Measurements from ENCODE around the gene ATP7B.

ATP7B gene

DNA sequence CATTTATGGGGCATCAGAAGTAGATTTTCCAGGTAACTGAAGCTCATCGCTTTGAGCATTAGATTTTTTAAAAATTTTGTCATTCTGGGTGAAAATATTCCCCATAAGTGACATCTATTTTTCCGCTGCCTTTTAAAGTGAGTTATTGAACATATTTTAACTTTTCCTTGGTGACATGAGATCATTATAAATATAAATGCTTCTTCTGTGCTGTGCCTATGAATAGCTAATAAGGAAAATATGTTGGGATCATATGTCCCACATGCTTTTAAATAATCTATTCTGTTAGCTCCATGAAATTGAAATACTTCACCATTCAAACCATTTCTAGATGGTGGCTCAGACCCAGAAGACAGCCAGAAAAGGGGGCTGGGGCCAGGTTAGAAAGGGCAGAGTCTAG lies 14.1 kb downstream of the ATP7B start:
- TF ChIP-seq EGR1 (IDR thresholded peaks at IDR 0.05): no peak
- TF ChIP-seq FOXM1 (IDR thresholded peaks at IDR 0.05; ENCODE audit: borderline replicate concordance, low read depth): no peak
- TF ChIP-seq TAF1 (IDR thresholded peaks at IDR 0.05; ENCODE audit: low read depth): no peak
- no peak for TF ChIP-seq TEAD4 (IDR thresholded peaks at IDR 0.05)
- no peak for TF ChIP-seq NFIC (IDR thresholded peaks at IDR 0.05)
- TF ChIP-seq YY1 (IDR thresholded peaks at IDR 0.05; ENCODE audit: low read depth): no peak
- TF ChIP-seq, protein P1, sequence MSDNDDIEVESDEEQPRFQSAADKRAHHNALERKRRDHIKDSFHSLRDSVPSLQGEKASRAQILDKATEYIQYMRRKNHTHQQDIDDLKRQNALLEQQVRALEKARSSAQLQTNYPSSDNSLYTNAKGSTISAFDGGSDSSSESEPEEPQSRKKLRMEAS (IDR thresholded peaks at IDR 0.05): no peak
- TF ChIP-seq CREB1 (IDR thresholded peaks at IDR 0.05; ENCODE audit: low read depth): no peak
- no peak for TF ChIP-seq TCF12 (IDR thresholded peaks at IDR 0.05; ENCODE audit: low read depth)
- TF ChIP-seq CEBPB (IDR thresholded peaks at IDR 0.05): no peak
- no peak for TF ChIP-seq ZBTB7A (IDR thresholded peaks at IDR 0.05; ENCODE audit: low read depth)
- TF ChIP-seq RAD21 (IDR thresholded peaks at IDR 0.05; ENCODE audit: low read depth): no peak
- TF ChIP-seq, protein P2, sequence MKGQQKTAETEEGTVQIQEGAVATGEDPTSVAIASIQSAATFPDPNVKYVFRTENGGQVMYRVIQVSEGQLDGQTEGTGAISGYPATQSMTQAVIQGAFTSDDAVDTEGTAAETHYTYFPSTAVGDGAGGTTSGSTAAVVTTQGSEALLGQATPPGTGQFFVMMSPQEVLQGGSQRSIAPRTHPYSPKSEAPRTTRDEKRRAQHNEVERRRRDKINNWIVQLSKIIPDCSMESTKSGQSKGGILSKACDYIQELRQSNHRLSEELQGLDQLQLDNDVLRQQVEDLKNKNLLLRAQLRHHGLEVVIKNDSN (IDR thresholded peaks at IDR 0.05): no peak
- TF ChIP-seq, protein P3, sequence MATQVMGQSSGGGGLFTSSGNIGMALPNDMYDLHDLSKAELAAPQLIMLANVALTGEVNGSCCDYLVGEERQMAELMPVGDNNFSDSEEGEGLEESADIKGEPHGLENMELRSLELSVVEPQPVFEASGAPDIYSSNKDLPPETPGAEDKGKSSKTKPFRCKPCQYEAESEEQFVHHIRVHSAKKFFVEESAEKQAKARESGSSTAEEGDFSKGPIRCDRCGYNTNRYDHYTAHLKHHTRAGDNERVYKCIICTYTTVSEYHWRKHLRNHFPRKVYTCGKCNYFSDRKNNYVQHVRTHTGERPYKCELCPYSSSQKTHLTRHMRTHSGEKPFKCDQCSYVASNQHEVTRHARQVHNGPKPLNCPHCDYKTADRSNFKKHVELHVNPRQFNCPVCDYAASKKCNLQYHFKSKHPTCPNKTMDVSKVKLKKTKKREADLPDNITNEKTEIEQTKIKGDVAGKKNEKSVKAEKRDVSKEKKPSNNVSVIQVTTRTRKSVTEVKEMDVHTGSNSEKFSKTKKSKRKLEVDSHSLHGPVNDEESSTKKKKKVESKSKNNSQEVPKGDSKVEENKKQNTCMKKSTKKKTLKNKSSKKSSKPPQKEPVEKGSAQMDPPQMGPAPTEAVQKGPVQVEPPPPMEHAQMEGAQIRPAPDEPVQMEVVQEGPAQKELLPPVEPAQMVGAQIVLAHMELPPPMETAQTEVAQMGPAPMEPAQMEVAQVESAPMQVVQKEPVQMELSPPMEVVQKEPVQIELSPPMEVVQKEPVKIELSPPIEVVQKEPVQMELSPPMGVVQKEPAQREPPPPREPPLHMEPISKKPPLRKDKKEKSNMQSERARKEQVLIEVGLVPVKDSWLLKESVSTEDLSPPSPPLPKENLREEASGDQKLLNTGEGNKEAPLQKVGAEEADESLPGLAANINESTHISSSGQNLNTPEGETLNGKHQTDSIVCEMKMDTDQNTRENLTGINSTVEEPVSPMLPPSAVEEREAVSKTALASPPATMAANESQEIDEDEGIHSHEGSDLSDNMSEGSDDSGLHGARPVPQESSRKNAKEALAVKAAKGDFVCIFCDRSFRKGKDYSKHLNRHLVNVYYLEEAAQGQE (IDR thresholded peaks at IDR 0.05; ENCODE audit: low read depth): no peak
- no peak for TF ChIP-seq EP300 (IDR thresholded peaks at IDR 0.05; ENCODE audit: borderline replicate concordance)

DNA sequence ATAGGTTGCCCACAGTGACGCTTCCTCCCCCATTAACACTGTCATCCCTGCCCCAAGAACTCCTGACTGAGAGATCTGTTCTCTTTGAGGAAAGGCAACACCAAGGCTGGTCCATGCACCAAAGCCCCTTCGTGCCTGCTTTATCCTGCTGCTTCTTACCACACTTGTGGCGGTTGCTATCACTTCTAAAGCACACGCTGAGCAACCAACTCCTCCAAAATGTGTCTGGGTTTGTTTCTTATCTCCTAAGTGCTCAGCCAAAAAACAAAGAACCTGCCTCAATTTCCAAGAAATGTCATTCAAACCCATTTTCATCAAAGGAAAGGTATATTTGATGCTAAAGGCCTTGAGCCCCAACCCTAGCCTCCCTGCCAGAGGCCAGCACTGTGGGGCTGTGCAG lies 14.6 kb downstream of the ATP7B start:
- TF ChIP-seq TAF1 (IDR thresholded peaks at IDR 0.05; ENCODE audit: low read depth): no peak
- TF ChIP-seq, protein P3 (IDR thresholded peaks at IDR 0.05; ENCODE audit: low read depth): no peak
- no peak for TF ChIP-seq RAD21 (IDR thresholded peaks at IDR 0.05; ENCODE audit: low read depth)
- no peak for TF ChIP-seq TCF12 (IDR thresholded peaks at IDR 0.05; ENCODE audit: low read depth)
- no peak for TF ChIP-seq ZBTB7A (IDR thresholded peaks at IDR 0.05; ENCODE audit: low read depth)
- no peak for TF ChIP-seq TEAD4 (IDR thresholded peaks at IDR 0.05)
- no peak for TF ChIP-seq YY1 (IDR thresholded peaks at IDR 0.05; ENCODE audit: low read depth)
- TF ChIP-seq EGR1 (IDR thresholded peaks at IDR 0.05): no peak
- TF ChIP-seq FOXM1 (IDR thresholded peaks at IDR 0.05; ENCODE audit: borderline replicate concordance, low read depth): no peak
- TF ChIP-seq CREB1 (IDR thresholded peaks at IDR 0.05; ENCODE audit: low read depth): no peak
- TF ChIP-seq NFIC (IDR thresholded peaks at IDR 0.05): no peak
- TF ChIP-seq, protein P1 (IDR thresholded peaks at IDR 0.05): no peak
- no peak for TF ChIP-seq EP300 (IDR thresholded peaks at IDR 0.05; ENCODE audit: borderline replicate concordance)
- TF ChIP-seq CEBPB (IDR thresholded peaks at IDR 0.05): no peak

DNA sequence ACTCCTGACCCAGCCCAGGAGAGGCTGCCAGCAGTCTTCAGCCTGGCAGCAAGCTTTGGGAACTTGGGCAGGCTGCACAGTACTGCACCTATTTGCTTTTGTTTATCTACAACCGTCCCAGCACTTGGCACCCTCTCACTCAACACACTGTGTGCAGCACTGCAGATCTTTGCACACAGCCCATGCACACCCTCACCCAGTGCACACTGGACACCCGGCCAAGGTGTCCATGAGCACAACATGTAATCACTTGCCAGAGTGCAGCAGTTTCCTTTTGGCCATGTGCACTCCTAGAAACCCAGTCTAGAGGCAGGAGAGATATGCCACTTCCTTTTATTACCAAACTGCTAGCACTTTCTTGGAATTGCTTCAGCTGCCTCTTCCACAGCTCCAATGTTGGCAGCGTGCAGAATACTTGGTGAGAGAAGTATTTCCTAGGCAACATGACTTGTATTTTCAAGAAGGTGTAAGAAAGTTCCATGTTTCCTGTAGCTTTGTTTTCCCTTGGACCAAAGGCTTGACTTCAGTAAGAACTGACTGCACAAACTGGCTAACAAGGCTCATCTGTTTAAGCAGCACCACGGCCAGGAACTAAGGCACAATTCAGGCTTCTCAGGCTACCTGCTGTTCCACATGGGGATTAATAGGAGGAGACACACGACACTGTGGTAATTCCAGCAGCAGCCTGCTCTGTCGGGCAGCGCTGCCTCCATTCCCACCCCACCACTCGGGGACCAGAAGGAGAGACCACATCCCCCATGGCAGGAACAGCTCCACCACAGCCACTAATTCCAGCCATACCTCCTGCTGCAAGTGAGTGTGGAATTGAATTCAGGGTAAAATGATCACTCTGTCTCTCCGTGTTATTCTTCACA lies 15.3 kb downstream of the ATP7B start:
- TF ChIP-seq, protein P1 (IDR thresholded peaks at IDR 0.05): peak; percentile 34; the same call in 1 of the 2 replicates
- no peak for TF ChIP-seq CREB1 (IDR thresholded peaks at IDR 0.05; ENCODE audit: low read depth)

DNA sequence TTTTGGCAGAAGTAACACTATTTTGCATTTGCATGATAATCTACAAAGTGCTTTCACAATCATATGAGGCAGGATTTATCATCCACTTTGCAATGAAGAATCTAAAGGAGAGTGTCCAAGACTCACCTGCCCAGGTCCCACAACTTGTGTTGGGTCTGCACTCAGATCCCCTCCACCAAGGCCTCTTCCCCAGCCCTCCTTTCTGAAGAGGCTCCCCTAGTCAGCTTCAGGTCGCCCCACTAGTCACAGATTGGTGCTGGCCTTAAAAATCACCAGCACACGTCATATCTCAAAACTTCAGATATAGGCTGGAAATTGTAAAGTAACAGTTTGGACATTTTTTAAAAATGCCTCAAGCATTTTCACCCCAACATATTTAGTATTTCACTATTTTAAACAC lies 17.5 kb downstream of the ATP7B start:
- TF ChIP-seq TAF1 (IDR thresholded peaks at IDR 0.05; ENCODE audit: low read depth): no peak
- TF ChIP-seq, protein P2 (IDR thresholded peaks at IDR 0.05): no peak
- TF ChIP-seq, protein P1 (IDR thresholded peaks at IDR 0.05): no peak
- no peak for TF ChIP-seq TEAD4 (IDR thresholded peaks at IDR 0.05)

DNA sequence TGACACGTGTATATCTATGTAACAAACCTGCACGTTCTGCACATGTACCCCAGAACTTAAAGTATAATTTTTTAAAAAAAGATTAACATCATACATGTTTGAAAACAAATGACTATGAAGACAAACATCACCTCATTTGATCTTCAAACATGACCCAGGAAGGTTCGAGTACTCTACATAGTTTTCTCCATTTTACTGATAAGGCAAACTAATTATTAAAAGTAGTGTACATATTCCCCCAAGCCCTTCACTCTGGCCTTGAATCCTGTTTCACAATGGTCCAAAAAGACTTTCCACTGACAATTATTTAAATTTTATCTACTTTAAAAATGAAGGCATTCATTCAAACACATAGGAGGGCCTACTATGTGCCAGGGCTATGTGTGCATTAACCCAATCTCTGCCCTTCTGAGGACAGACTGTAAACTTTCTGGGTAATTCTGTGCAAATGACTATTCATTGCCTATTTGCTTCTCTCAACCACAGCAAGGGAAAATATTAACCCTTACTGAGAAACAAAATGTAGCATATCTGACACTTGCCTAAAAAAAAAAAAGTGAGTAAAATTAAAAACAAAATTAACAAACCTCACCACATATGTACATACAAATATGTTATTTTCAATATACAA lies 22.1 kb downstream of the ATP7B start:
- no peak for TF ChIP-seq NFIC (IDR thresholded peaks at IDR 0.05)
- TF ChIP-seq, protein P1 (IDR thresholded peaks at IDR 0.05): no peak
- TF ChIP-seq, protein P2 (IDR thresholded peaks at IDR 0.05): no peak
- no peak for TF ChIP-seq FOXM1 (IDR thresholded peaks at IDR 0.05; ENCODE audit: borderline replicate concordance, low read depth)
- TF ChIP-seq, protein P3 (IDR thresholded peaks at IDR 0.05; ENCODE audit: low read depth): no peak
- TF ChIP-seq RAD21 (IDR thresholded peaks at IDR 0.05; ENCODE audit: low read depth): no peak
- no peak for TF ChIP-seq CREB1 (IDR thresholded peaks at IDR 0.05; ENCODE audit: low read depth)
- no peak for TF ChIP-seq TEAD4 (IDR thresholded peaks at IDR 0.05)
- TF ChIP-seq TAF1 (IDR thresholded peaks at IDR 0.05; ENCODE audit: low read depth): no peak
- no peak for TF ChIP-seq EGR1 (IDR thresholded peaks at IDR 0.05)
- TF ChIP-seq TCF12 (IDR thresholded peaks at IDR 0.05; ENCODE audit: low read depth): no peak
- TF ChIP-seq CEBPB (IDR thresholded peaks at IDR 0.05): no peak
- TF ChIP-seq ZBTB7A (IDR thresholded peaks at IDR 0.05; ENCODE audit: low read depth): no peak
- no peak for TF ChIP-seq YY1 (IDR thresholded peaks at IDR 0.05; ENCODE audit: low read depth)
- TF ChIP-seq EP300 (IDR thresholded peaks at IDR 0.05; ENCODE audit: borderline replicate concordance): no peak
